Activated B cell treated with CpG ODN at 0.5 μM for 24 hours (primary cell): ENCODE results near the gene DPM3. TPM values are rescaled to one million over a fixed set of nuclear protein-coding genes. Genes with fewer than 3 reads are reported as not detected.

Source experiments
- ATAC-seq: fragments of 200-7000 bp; cut with Tn5 transposase; one replicate; pipeline ENCODE4 v1.10.0; 2021; ENCODE audit warnings: low read depth, mild to moderate bottlenecking, moderate library complexity
- CTCF ChIA-PET: fragments of 350-600 bp; sonication (Branson Sonifier 250); formaldehyde crosslinking; loops from one replicate; lab custom pipeline; 2021; ENCODE audit warnings: antibody characterized with exemption; lab: Charles Lee
- POLR2A ChIA-PET: fragments of 350-600 bp; sonication (Branson Sonifier 250); formaldehyde crosslinking; loops from one replicate; lab custom pipeline; 2021; ENCODE audit warnings: antibody characterized with exemption; lab: Charles Lee
- DNase-seq: peaks from one replicate; pipeline ENCODE4 v3.0.0; 2022
- H3K27ac Mint-ChIP-seq: one replicate; pipeline ENCODE4 v1.8.0; 2020; ENCODE audit warnings: mixed read lengths
- H3K27me3 Mint-ChIP-seq: one replicate; pipeline ENCODE4 v1.8.0; 2021; ENCODE audit warnings: mixed read lengths
- H3K36me3 Mint-ChIP-seq: one replicate; pipeline ENCODE4 v1.8.0; 2021; ENCODE audit warnings: low read depth, mixed read lengths
- H3K4me1 Mint-ChIP-seq: one replicate; pipeline ENCODE4 v1.8.0; 2021; ENCODE audit warnings: mixed read lengths
- H3K4me3 Mint-ChIP-seq: one replicate; pipeline ENCODE4 v1.8.0; 2020; ENCODE audit warnings: mild to moderate bottlenecking, mixed read lengths
- H3K9me3 Mint-ChIP-seq: one replicate; pipeline ENCODE4 v1.8.0; 2020; ENCODE audit warnings: mixed read lengths
- CTCF ChIP-seq: fragments of 200-600 bp; IDR thresholded peaks from one replicate; pipeline ENCODE4 v1.8.0; 2022; ENCODE audit warnings: antibody characterized with exemption, mild to moderate bottlenecking
- intact Hi-C: fragments of 100-400 bp; cut with micrococcal nuclease; formaldehyde crosslinking; loops from one replicate; pipeline ENCODE4 v1.15.1; 2024
- total RNA-seq: library from RNA; stranded (reverse); gene quantifications from 2 replicates; pipeline ENCODE4 v1.2.3, GENCODE V29; 2022

Gene DPM3
- total RNA-seq, 1 donor from 2014 or later, result 33.2 TPM

GRCh38 chr1:155092131-155092530 is 48.2 kb downstream of the DPM3 start:
- ChIA-PET CTCF (interaction anchor here (0.9 to 5.3 kb wide), 19 partner anchors 8 to 102 kb away, joined by 3 to 145 read pairs (median 4); partner anchors contain the start of genes EFNA1, EFNA4, KRTCAP2 and SLC50A1), POLR2A (interaction anchor here (0.5 to 2.1 kb wide), 5 partner anchors 12 to 81 kb away, joined by 3 to 38 read pairs (median 3); partner anchors contain the start of gene KRTCAP2)
- no peak for TF ChIP-seq CTCF
- no peak for DNase-seq
- intact Hi-C loops, result loop anchor here (5.0 kb wide), 1 partner anchor 35 kb away; the partner anchor contains the start of gene EFNA1
- Mint-ChIP-seq H3K4me1 (peaks cover 9% of the 10 kb centered on the region), H3K4me3 (no peak overlapping the region), H3K9me3 (no peaks in the 10 kb centered on the region), H3K36me3 (no peaks in the 10 kb centered on the region), H3K27ac (no peak overlapping the region), H3K27me3 (peaks cover 6% of the 10 kb centered on the region)
- ATAC-seq, result no peak

GRCh38 chr1:155091071-155092051 is 49.0 kb downstream of the DPM3 start:
- H3K4me1 Mint-ChIP-seq, result peaks cover 10% of the 10 kb centered on the region
- peak; percentile 48 for TF ChIP-seq CTCF
- POLR2A ChIA-PET, result interaction anchor here (0.5 to 2.1 kb wide), 9 partner anchors 9 to 81 kb away, joined by 3 to 38 read pairs (median 6); partner anchors contain the start of gene KRTCAP2
- CTCF ChIA-PET, result interaction anchor here (0.7 to 5.3 kb wide), 27 partner anchors 9 to 135 kb away, joined by 3 to 145 read pairs (median 4); partner anchors contain the start of genes DPM3, EFNA1, EFNA4 and KRTCAP2
- intact Hi-C loops, result loop anchor here (1.0 to 5.0 kb wide), 3 partner anchors 36 to 82 kb away; partner anchors contain the start of genes EFNA1, KRTCAP2 and TRIM46
- DNase-seq (peak; percentile 76), ATAC-seq (peak; percentile 89)
- H3K9me3 Mint-ChIP-seq, result no peaks in the 10 kb centered on the region
- no peak overlapping the region for H3K4me3 Mint-ChIP-seq
- peaks cover 6% of the 10 kb centered on the region for H3K27me3 Mint-ChIP-seq
- no peak overlapping the region for H3K27ac Mint-ChIP-seq
- no peaks in the 10 kb centered on the region for H3K36me3 Mint-ChIP-seq

Other genes starting within 250 kb of the DPM3 start
- gene PMVK, start 203.8 kb downstream of the DPM3 start, total RNA-seq, result 24.6 and 26.3 TPM in 2 replicates
- gene PBXIP1, start 184.4 kb downstream of the DPM3 start, total RNA-seq, result 42.4 and 43.2 TPM in 2 replicates
- 33.1 and 38.1 TPM in 2 replicates for gene PYGO2, start 178.7 kb downstream of the DPM3 start, total RNA-seq
- 59.3 and 60.9 TPM in 2 replicates for gene SHC1, start 169.8 kb downstream of the DPM3 start, total RNA-seq
- 25.3 and 26.6 TPM in 2 replicates for gene CKS1B, start 165.8 kb downstream of the DPM3 start, total RNA-seq
- gene FLAD1, start 157.2 kb downstream of the DPM3 start, total RNA-seq, result 64.1 and 69.0 TPM in 2 replicates
- 1.8 and 2.4 TPM in 2 replicates for gene LENEP, start 146.9 kb downstream of the DPM3 start, total RNA-seq
- 56.2 and 56.6 TPM in 2 replicates for gene ZBTB7B, start 137.7 kb downstream of the DPM3 start, total RNA-seq
- 1.0 TPM in 1 of 2 replicates, not detected in the other for gene DCST2, start 106.8 kb downstream of the DPM3 start, total RNA-seq
- gene DCST1, start 106.7 kb downstream of the DPM3 start, total RNA-seq, result not detected in 2 replicates
- 11.3 and 13.7 TPM in 2 replicates for gene ADAM15, start 89.2 kb downstream of the DPM3 start, total RNA-seq
- gene EFNA4, start 76.8 kb downstream of the DPM3 start, total RNA-seq, result 7.8 and 9.5 TPM in 2 replicates
- gene EFNA3, start 61.7 kb downstream of the DPM3 start, total RNA-seq, result 1.2 and 1.7 TPM in 2 replicates
- gene EFNA1, start 12.7 kb downstream of the DPM3 start, total RNA-seq, result 0.29 TPM in 1 of 2 replicates, not detected in the other
- gene SLC50A1, start 4.7 kb downstream of the DPM3 start, total RNA-seq, result 77.3 and 85.2 TPM in 2 replicates
- 128 and 132 TPM in 2 replicates for gene KRTCAP2, start 32.8 kb upstream of the DPM3 start, total RNA-seq
- 1.2 and 1.9 TPM in 2 replicates for gene TRIM46, start 33.3 kb upstream of the DPM3 start, total RNA-seq
- gene THBS3, start 67.4 kb upstream of the DPM3 start, total RNA-seq, result 9.7 and 15.3 TPM in 2 replicates
- gene MTX1, start 68.2 kb upstream of the DPM3 start, total RNA-seq, result 36.7 and 38.2 TPM in 2 replicates
- 13.7 and 14.8 TPM in 2 replicates for gene ENTREP3, start 115.0 kb upstream of the DPM3 start, total RNA-seq
- gene SCAMP3, start 121.8 kb upstream of the DPM3 start, total RNA-seq, result 71.8 and 78.6 TPM in 2 replicates
- 109 and 112 TPM in 2 replicates for gene CLK2, start 133.0 kb upstream of the DPM3 start, total RNA-seq
- 2.7 TPM in 2 replicates for gene HCN3, start 136.9 kb upstream of the DPM3 start, total RNA-seq
- gene PKLR, start 160.9 kb upstream of the DPM3 start, total RNA-seq, result 0.18 TPM in 1 of 2 replicates, not detected in the other
- gene FDPS, start 168.3 kb upstream of the DPM3 start, total RNA-seq, result 241 and 242 TPM in 2 replicates
- gene RUSC1, start 180.4 kb upstream of the DPM3 start, total RNA-seq, result 15.0 TPM in 2 replicates